IPS-NIHi7 (cell line): ENCODE results near the gene EPHA2.
"Not testable (repeated sequence)": the region's sequence is repeated elsewhere in the genome, so short reads cannot be mapped to it uniquely, and the experiment has no call there.

Source experiments
- DNase-seq: peaks from one replicate; pipeline ENCODE4 v3.0.0; 2012; ENCODE audit warnings: mixed read lengths; ENCODE audit errors: extremely low spot score

The EPHA2 gene

DNA sequence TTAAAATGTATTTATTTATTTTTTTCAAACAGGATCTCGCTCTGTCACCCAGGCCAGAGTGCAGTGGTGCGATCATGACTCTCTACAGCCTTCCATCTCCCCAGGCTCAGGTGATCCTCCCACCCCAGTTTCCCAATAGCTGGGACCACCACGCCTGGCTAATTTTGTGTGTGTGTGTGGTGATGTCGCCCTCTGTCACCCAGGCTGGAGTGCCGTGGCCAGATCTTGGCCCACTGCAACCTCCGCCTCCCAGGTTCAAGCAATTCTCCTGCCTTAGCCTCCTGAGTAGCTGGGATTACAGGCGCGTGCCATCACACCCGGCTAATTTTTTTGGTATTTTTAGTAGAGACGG is 12.3 kb upstream of the EPHA2 start:
- DNase-seq, result not testable (repeated sequence)

DNA sequence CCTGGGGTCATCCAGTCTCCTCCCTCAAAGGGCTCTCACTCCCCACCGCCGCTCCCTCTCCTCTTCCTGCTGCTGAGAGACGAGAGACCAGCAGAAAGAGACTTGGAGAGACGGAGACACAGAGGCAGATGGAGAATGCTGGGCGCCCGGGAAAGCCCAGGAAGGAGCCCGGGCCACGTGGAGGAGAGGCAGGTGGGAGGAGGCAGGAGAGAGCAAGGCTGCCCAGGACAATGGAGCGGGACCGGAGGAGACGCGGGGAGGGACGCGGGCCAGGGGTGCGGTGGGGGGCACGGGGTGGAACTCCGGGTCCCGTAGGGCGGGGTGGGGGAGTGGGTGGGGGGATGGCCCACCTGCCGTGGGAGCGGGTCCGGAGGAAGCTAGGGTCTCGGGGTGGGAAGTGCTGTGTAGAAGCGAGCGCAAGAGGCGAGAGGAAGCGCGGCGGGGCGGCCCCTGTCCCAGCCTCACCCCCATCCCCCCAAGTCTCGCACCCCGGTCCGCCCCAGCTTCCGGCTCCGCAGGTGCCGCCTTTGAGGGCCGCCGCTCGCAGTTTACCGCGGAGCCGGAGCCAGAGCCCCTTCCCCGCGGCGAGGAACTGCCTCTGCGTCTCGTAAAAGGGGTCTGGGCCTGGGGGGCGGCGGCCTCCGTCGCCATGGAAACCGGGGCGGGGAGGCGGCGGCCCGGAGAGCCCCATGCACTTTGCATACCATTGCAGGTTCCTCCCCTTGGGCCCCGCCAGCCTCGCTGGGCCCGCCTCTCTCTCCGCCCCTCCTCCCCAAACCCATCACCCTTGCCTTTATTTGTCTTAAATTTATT is 11.7 kb upstream of the EPHA2 start:
- peak; percentile 92 for DNase-seq

DNA sequence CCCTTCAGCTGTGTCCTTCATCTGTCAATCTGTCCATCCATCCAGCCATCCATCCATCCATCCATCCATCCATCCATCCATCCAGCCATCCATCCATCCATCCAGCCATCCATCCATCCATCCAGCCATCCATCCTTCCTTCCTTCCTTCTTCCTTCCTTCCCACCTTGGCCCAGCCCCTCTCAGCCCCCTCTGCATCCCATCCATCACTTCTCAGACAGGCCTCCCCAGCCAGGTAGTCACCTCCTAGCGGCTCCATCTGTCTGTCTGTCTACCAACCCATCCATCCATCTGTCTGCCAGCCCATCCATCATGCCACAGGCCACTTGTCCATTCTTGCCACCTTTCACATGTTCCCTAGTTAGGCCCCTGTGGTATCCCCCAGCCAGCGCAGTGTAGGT is 10.2 kb upstream of the EPHA2 start:
- DNase-seq, result no peak

DNA sequence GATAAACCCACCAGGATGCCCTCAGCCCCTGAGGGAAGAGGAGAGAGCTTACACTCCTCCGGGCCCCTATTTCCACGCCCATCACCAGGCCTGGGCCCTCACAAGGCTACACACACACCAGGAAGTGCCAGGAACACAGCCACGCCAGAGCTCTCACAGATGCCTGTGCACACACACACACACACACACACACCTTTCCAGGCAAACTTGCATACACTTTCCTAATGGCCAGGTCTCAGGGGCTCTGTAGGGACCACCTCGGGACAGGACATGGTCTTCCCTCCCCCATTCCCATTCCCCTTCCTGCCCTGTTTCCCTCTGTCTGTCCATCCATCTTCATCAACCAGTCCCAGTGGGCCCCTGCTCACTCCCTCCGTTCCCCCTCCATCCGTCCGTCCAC is 9.7 kb upstream of the EPHA2 start:
- DNase-seq, result no peak

DNA sequence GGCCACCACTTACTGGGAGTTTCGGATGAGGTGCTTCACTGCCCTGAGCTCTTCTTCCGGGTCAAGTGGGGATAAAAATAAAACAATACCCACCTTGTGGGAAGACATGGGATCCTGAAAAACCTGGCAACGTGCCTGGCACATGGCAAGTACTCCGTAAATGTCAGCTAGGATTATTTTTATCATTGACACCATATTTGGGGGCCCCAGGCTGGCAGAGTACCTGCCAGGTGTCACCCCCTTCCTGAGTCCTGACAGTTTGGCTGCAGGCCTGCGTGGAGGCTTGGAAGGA is 9.2 kb upstream of the EPHA2 start:
- DNase-seq, result no peak

DNA sequence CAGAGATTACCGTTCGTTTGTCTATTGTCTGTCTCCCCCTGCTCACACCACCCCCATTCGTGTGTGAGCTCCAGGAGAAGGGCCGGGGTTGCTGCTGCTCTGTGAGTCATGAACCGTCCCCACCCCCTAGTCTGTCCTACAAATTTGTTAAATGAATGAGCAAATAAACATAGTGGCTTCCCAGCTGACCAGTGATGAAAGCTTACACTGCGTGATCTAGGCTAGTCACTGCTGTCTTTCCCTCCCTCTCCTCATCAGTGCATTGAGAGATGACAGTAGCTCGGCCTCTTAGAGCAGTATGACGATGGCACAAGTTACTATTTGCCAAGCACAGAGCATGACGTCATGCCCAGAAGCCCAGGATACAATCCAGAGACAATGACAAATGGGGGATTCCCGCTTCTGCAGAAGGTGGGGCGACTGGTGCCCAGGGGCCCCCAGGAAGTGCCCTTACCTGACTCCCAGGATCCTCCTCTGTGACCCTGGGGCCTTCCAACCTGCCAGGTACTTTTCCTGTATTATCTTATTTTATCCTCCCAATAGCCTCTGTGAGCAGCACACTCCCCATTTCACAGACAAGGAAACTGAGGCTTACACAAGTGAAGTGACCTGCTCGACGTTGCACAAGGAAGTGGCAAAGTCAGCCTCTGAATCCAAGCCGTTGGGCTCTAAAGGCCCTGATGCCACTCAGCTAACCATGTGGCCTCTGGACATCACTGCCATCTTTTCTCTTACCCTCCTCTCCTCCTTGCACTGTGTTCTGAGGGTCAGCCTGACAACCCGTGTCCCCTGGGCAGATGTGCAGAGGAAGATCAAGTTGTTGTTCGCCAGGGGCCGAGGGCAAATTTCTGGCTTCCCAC is 8.6 kb upstream of the EPHA2 start:
- DNase-seq, result peak; percentile 40

DNA sequence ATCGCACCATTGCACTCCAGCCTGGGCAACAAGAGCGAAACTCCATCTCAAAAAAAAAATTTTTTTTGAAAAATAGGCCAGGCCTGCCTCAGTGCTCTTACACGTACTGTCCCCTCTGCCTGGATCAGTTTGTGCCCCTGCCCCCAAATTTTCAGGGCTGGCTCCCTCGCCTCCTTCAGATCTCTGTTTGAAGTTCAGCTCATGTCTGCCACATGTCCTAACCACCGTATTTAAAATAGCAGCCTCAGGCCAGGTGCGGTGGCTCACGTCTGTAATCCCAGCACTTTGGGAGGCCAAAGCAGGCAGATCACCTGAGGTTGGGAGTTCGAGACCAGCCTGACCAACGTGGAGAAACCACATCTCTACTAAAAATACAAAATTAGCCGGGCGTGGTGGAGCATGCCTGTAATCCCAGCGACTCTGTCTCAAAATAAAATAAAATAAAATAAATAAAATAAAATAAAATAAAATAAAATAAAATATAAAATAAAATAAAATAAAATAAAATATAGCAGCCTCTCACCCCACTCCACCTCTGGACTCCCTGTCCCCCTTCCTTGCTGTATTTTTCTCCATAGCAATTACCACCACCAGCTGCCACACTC is 7.8 kb upstream of the EPHA2 start:
- not testable (repeated sequence) for DNase-seq

DNA sequence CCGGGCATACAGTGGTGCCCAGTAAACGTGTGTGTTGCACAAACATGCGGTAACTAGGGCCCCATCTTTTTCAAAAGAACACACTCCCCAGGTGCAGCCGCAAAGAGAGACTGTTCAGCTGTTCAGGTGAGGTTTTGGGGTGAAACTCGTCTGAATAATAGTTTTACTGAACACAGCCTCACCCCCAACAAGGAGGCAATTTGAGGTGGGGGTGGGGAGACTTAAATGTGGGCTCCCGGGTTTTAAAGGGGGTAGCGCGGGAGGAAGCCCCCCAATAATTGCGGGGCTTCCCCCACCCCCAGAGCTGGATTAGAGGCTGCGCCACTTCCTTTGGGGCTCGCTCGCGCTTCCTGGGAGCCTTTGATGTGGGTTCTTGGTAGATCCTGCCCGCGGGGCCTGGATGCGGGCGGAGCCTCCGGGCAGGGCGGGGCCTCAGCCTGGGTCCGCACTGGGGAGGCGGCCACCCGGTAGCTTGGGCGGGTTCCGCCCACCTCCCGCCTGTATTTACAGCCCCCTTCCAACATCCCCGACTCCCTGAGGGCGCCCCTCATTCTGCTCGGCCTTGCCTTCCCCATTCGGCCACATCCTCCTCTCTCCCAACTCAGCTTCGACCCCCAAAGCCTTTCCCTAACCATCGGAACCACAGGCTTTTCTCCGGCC is 6.4 kb upstream of the EPHA2 start:
- DNase-seq, result peak; percentile 83

DNA sequence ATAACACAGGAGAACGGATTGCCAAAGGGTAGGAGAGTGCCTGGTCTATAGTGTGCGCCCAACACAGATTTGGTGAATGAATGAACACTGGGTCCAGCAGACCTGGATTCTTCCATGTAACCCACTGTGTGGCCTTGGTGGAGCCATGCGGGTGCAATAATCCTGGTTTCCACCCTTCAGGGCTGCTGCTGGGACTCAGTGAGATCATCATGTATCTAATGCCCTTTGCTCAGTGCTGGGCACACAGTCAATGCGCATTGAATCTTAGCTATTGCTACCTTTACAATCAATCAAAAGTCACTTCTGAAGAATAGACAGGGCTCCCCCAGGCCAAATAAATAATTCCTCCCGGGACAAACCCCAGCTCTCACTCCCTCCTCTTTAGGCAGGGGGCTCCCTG is 5.8 kb upstream of the EPHA2 start:
- no peak for DNase-seq

DNA sequence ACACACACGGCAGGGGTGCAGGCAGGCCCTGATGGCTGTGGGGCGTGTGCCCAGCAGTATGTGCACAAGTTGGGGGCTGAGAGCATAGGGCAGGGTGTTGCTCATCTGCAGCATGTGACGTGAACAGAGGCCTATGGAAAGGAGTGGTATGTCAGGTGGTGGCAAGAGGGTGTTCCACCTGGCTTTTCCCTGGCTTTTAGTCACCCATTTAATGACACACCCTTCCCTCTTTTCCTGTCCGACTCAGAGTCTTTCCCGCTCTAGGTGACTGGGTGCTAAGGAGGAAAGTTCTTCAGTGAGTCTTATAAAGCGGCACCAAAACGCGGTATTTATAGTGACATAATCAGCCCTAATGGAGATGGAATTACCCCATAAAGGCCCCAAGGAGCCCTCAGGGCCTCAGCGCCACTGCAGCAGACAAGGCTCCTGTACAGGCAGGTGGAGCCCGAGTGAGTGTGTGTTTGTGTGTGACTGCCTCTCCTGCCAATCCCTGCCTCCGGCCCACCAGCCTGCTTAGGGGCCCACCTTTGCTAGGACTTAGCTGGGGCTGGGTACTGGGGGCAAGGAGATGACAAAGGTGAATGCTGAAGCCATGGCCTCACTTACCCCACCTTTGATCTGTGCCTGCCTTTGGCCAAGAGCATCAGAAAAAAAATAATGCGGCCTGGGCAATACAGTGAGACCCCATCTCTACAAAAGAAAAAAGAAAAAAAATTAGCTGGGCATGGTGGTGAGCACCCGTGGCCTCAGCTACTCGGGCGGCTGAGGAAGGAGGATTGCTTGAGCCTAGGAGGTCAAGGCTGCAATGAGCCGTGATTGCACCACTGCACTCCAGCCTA is 3.3 kb upstream of the EPHA2 start:
- DNase-seq, result no peak

DNA sequence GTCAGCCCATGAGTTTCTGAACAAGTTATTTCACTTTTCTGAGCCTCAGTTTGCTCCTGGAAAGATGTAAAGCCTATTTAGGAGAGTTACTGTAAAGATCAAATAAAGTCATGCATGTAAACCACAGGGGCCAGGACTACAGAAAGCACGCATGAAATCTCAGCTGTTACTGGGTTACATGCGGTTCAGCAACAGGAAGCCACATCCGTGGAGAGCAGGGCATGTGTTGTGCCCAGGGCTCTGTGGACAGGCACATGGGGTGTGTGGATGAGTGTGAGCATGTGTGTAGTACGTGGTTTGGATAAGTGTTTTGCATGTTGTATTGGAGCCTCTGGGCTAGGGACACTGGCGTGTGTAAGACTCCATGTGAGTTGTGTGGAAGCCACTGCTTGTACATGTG is 2.2 kb upstream of the EPHA2 start:
- DNase-seq, result no peak

DNA sequence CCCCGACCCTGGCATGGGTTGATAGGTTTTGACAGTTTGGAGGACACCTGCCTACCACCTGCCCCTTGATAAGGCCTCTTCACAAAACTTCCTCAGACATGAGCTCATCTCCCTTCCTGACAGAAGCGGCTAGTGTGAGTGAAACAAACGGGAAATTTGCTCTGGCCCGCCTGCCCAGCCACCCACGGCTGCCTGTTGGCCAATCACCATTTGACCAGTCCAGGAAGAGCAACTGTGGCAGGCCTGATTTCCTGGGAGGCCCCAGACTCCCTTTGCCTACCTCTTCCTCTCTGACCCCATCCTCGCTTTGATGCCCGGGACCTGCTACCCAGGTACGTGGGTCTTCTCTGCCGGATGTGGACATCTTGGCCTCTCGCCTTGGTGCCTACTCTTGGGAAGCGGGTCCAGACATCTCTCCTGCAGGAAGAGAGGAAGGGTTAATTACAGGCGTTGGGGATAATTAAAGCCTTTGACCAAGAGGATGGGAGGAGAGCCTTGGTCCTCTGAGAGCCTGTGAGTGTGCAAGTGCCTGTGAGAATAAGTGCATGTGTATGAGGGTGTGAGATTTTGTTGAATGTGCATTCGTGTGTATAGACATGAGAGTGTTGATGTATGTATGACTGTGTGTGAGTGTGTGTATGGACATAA is 1.1 kb upstream of the EPHA2 start:
- no peak for DNase-seq

DNA sequence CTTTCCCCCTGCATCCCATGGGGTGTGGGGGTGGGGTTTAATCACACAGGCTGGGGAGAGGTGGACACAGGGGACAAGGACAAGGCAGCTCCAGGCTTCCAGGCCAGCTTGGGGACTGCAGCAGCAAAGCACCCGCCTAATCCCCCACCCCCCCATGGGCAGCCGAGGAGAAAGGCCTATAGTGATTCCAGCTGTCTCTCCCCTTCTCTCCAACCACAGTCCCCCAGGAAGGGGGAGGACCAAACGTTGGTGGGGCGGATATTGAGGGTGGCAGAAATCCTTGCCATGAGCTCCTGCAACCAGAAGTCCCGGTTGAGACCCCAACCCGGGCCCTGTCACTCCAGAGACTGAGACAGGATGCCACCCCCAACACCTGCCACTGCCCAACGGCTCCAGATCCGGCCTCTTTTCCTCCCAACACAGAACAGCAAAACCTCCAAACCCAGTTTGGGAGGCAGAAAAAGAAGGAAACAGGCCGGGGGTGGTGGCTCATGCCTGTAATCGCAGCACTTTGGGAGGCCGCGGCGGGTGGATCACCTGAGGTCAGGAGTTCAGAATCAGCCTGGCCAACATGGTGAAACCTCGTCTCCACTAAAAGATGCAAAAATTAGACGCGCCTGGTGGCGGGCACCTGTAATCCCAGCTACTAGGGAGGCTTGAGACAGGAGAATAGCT is 1.7 kb downstream of the EPHA2 start:
- DNase-seq, result no peak

DNA sequence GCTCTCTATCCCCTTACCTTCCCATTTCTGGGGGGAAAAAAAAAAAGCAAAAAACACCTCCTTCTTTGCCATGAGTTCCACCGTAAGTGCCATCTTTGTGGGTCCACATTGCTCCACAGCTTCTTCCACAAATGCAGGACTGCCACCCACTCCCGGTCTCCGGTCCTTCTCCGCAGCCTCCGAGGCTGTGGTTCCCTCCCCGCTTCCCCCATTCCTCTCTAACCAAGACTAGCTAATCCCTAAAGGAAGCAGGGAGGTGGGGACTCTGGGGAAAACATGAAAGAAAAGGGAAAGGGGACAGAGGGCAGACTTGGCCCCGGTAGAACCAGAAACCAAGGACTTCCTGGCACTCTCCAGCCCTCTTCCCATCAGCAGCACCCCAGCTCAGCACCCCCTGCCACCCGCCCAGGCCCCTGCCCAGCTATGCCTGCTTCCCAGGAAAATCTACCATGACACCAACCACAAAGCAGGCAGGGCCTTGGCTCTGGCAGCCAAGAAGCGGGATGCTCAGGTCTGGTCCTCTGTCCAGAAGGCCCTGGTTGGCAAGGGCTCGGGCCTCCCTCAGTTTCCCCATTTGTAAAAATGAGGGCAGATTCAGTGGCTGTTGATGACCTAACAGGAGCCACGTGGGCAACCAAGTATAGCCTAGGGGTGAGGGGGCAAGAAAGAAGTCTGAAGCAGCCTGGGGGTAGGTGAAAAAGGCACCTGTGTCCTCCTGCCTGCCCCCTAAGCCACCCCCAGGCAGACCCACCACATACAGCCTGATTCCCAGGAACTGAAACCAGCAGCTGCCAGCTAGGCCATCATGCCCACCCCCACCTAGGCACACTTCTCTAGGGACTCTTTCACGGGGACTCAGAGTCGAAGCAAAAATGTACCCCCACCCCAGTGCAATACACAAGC is 2.5 kb downstream of the EPHA2 start:
- no peak for DNase-seq

DNA sequence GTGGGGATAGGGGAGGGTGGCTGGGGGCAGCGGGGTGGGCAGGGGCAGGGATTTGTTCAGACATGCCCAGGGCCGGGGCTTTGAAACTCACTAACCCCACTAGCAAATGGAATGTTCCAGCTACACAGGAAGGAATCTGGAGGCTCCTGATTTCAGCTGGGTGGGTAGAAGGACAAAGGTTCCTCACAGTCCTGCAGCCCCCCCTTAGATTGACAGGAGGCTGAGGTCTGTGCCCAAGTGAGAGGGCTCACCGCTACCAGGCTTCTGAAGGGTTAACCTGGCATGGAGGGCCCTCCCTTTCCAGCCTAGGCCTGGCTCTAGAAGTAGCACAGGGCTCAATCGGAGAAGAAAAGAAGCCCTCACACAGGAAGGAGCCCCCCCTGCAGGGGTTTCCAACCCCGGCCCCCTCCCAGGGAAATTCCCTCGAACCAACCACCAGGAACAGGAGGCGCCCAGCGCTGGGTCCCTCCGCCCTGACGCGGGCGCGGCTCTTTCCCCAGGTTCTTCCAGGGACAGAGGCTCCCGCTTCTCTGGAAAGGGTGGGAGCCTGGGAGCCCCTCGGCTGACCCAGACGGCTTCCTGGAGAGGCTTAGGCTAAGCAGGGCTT is 3.3 kb downstream of the EPHA2 start:
- no peak for DNase-seq

DNA sequence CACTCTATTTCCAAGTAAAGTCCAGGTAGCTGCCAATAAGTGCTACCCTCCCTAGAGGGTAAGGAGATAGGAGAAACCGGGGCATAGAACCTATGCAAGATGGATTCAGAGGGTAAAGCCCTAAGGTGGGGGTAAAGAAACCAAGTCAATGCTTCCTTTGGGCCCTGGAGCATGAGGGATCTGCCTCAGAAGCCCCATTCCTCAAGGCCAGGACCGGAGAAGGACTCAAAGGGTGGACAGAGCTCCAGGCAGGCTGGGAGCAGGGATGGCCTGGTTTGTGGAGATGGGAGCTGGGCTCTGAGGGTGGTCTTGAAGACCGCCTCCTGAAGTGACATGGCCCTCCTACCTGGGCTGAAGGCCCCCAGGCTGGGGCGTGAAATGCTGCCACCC is 3.9 kb downstream of the EPHA2 start:
- DNase-seq, result no peak

DNA sequence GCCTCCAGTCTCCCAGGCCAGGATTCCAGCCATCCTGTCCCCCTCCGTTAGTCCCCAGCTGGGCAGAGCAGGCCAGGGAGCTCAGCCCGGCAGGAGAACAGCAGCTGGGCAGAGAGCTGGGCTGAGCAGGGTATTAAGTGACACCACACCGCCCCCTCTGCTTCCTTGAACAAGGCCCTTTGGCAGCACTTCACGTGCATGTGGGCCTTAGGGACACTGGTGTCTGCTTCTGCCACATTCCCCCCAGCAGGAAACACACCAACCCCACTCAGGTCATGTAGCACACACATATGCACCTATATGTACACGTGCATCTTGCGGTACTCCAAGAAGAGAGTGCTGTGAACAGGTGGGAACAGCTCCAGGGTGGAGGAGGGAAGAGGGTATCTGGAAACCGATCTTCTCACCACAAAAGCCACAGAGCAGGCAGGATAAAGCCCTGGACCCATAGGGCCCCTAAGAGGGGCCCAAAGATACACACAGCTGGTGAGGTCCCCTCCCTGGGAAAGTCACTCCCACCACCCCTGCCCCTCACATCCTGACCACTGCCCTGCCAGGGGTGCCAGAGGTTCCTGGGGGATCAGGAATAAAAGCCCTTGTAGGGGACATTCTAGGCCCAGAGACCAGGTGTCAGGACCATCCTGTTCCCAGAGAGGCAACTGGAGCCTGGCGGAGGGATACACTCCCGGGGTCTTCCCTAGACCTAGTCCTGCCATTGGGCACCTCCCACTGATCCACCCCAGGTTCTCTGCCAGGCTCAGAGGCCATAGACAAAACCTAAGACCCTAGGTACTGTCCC is 4.5 kb downstream of the EPHA2 start:
- DNase-seq, result no peak

DNA sequence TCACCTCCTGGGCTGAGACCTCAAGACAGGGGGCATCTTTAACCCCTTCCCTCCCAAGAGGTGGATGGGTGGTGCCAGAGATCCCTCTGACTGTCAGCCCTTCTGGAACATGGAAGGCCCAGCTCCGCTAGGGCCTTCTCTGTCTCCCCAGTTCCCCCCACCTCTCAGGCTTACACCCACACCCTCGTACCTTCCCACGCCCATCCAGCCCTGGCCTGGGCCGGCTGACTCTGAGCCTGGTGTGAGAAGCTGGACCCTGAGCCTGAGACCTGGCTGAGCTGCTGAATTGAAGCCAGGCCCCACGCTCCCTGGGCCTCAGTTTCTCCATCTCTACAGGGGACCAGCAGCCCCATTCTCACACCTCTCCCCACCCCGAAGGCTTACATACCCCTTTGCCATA is 5.4 kb downstream of the EPHA2 start:
- DNase-seq, result no peak
